Activated naive CD8-positive, alpha-beta T cell treated with anti-CD3 and anti-CD28 coated beads for 36 hours (primary cell): ENCODE measurements around the gene SKI. TPM values are rescaled to one million over a fixed set of nuclear protein-coding genes. Genes with fewer than 3 reads are reported as not detected.
"Not testable (repeated sequence)": the region's sequence is repeated elsewhere in the genome, so short reads cannot be mapped to it uniquely, and the experiment has no call there.

Experiments
- DNase-seq: peaks from one replicate; pipeline ENCODE4 v3.0.0; 2021
- H3K27ac Mint-ChIP-seq: one replicate; pipeline ENCODE4 v1.8.0; 2022; ENCODE audit warnings: mild to moderate bottlenecking, moderate library complexity, mixed read lengths
- H3K27me3 Mint-ChIP-seq: one replicate; pipeline ENCODE4 v1.8.0; 2022; ENCODE audit warnings: mild to moderate bottlenecking, mixed read lengths
- H3K36me3 Mint-ChIP-seq: one replicate; pipeline ENCODE4 v1.8.0; 2021; ENCODE audit warnings: mild to moderate bottlenecking, mixed read lengths
- H3K4me1 Mint-ChIP-seq: one replicate; pipeline ENCODE4 v1.8.0; 2021; ENCODE audit warnings: mixed read lengths
- H3K4me3 Mint-ChIP-seq: one replicate; pipeline ENCODE4 v1.8.0; 2022; ENCODE audit warnings: mild to moderate bottlenecking, moderate library complexity, mixed read lengths
- H3K9me3 Mint-ChIP-seq: one replicate; pipeline ENCODE4 v1.8.0; 2022; ENCODE audit warnings: mixed read lengths
- total RNA-seq, 2 experiments: library from RNA; stranded (reverse); gene quantifications; one replicate each; pipeline ENCODE4 v1.2.3, GENCODE V29; 2021

Gene SKI
- total RNA-seq, 2 experiments from 2014 or later, result 25.4 to 27.3 TPM

DNA sequence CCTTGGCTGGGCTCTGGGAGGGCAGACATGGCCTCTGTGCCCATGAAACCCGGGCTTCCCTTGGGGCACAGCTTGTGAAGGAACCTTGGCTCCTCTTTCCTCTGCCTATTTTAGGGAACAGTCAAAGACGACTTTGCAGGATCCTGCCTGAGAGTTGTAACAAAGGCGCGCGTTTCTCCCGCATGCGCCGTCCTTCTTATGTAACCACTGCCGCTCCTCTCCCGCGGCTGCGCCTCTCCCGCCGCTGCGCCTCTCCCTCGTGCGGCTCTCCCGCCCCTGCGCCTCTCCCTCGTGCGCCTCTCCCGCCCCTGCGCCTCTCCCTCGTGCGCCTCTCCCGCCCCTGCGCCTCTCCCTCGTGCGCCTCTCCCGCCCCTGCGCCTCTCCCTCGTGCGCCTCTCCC is 103.5 kb downstream of the SKI start:
- DNase-seq, H3K36me3 Mint-ChIP-seq, H3K9me3 Mint-ChIP-seq, H3K4me3 Mint-ChIP-seq, H3K27me3 Mint-ChIP-seq, H3K27ac Mint-ChIP-seq, H3K4me1 Mint-ChIP-seq: not testable (repeated sequence)

DNA sequence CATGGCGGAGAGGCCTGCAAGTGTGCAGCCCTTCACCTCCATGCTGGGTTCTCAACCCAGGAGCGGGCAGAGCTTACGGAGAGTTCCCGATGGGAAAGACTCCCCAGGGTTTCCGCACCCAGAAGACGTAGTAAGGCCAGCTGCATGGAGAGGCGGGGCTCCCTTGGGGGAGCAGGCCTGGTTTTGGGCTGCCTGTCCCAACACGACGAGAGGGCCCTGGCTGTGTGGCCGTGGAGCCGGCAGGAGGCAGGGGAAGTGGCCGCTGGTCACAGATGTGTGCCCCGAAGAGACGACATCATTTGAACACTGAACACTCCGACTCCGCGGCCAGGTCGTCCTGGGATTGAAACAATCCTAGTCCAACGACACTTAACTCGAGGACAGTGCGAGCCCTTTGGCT is 106.2 kb downstream of the SKI start:
- Mint-ChIP-seq H3K36me3 (no peaks in the 10 kb centered on the region), H3K9me3 (no peaks in the 10 kb centered on the region), H3K27ac (no peak overlapping the region), H3K4me1 (no peaks in the 10 kb centered on the region), H3K4me3 (no peak overlapping the region), H3K27me3 (no peaks in the 10 kb centered on the region)
- DNase-seq, result no peak

DNA sequence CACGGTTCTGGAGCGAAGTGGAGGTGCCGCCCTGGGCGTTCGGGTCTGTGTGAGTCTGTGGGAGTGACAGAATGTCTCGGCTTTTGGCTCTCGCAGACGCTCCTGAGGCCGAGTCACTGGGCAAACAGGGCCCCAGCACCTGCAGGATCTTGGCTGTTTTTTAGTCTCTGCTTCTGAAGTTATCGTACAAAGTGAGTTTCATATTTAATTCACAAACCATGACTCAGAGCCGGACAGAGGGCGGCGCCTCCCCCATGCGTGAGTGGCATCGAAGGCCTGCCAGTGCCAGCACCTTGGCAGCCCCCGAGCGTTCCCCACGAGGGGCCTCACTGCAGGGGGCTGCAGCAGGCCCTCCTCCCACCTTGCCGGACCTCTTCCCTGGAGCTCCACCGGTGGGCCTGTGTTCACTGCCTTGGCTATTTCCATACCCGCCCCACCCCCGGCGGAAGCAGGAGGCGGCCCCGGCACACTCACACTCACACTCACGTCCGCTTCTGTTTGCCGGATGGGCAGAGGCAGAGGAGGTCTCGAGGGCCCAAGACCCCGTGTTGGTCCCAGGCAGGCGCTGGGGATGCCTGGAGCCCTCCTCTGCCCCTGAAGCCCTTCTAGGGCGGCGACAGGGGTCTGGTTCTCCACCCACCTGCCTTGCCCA is 106.9 kb downstream of the SKI start:
- Mint-ChIP-seq H3K4me3 (no peak overlapping the region), H3K4me1 (no peaks in the 10 kb centered on the region), H3K36me3 (no peaks in the 10 kb centered on the region), H3K27me3 (no peaks in the 10 kb centered on the region), H3K27ac (no peak overlapping the region), H3K9me3 (no peaks in the 10 kb centered on the region)
- no peak for DNase-seq

DNA sequence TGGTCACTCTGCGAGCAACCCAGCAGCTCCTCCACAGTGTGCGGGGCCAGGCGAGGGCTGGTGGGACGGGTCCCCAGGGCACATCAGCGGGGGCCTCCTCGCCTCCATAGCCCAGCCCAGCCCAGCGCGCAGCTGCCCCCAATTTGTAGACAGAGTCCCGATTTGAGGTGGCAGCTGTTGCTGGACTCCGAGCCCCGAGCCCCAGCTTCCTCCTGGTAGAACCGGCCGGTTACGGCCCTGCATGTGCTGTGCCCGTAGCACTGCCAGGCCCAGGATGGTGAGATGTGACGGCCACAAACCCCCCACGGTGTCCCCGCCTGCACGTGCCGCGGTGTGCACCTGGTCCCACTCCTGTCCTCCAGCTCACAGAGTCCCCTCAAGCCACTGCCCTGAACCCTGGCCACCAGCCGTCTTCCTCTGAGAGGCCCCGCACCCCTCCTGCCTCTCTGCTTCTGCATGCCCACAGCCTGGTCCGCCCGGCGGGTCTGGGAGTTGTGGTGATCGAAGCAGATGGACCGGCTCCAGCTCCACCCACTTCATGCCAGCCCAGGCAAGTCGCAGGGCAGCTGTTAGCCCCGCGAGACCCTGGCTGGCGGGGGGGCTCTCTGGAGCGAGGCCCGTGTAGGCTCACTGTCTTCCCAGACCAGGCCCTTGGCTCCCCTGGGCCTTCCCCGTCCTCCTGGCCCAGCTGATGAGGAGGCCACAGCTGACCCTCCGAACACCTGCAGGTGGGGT is 107.8 kb downstream of the SKI start:
- H3K27me3 Mint-ChIP-seq, result no peaks in the 10 kb centered on the region
- H3K27ac Mint-ChIP-seq, result no peak overlapping the region
- H3K9me3 Mint-ChIP-seq, result no peaks in the 10 kb centered on the region
- H3K4me3 Mint-ChIP-seq, result no peak overlapping the region
- no peaks in the 10 kb centered on the region for H3K36me3 Mint-ChIP-seq
- no peaks in the 10 kb centered on the region for H3K4me1 Mint-ChIP-seq
- no peak for DNase-seq

DNA sequence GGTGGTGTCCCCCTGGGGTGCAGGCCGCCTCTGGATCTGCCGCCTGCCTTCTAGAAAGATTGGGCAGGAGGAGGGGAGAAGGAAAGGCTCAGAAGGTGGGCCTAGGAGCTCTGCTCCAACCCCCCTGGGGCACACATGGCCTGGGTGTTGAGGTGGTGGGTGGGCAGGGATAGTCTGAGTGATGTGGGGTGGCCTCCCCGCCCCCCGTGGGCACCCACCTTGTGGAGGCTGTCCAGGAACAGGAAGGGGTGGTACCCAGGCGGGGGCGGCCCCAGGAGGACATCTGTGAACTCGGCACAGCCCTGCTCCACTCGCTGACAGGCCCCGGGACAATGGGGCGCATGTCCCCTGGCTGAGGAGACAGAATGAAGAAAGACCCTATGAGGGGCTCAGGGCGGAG is 108.4 kb downstream of the SKI start:
- Mint-ChIP-seq H3K27me3 (no peaks in the 10 kb centered on the region), H3K4me3 (no peak overlapping the region), H3K9me3 (no peaks in the 10 kb centered on the region), H3K4me1 (no peaks in the 10 kb centered on the region), H3K27ac (no peak overlapping the region), H3K36me3 (no peaks in the 10 kb centered on the region)
- no peak for DNase-seq

DNA sequence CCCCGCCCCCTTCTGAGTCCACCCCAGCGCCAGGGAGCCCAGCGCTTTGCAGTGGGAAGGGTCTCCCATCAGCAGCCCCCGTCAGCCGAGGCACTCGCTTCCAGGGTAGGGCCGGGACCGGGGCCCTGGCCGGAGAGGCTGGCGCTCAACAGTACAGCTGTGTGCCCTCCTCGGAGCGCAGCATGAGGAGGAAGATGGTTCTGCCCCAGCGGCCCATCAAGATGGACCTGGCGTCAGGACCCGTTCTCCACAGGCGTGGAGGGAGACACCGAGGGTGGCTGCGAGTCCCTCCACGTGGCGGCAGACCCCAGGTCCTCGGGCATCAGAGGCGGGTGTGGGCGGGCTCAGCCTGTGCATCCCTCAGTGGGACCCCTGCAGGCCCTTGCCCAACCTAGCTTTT is 109.0 kb downstream of the SKI start:
- no peak for DNase-seq
- H3K27me3 Mint-ChIP-seq, result no peaks in the 10 kb centered on the region
- no peaks in the 10 kb centered on the region for H3K9me3 Mint-ChIP-seq
- no peaks in the 10 kb centered on the region for H3K4me1 Mint-ChIP-seq
- H3K27ac Mint-ChIP-seq, result no peak overlapping the region
- no peaks in the 10 kb centered on the region for H3K36me3 Mint-ChIP-seq
- no peak overlapping the region for H3K4me3 Mint-ChIP-seq

DNA sequence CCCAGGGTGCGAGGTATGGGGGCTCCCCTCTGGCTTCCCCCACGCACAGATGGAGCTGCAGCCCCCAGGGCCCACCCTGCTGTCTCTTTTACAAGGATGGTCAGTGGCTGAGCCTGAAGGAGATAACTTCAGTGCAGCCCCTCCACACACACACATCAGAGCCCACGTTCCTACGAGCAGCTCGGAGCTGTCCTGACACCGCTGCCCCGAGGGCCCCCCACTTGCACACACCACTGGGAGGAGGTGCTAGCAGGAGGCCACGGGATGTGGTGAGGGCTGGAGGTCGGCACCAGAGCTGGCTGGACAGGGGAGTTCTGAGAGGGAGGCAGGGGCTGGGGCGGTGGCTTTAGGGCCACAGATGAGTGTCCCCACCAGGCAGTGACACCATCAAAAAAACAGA is 109.4 kb downstream of the SKI start:
- no peaks in the 10 kb centered on the region for H3K9me3 Mint-ChIP-seq
- H3K27me3 Mint-ChIP-seq, result no peaks in the 10 kb centered on the region

DNA sequence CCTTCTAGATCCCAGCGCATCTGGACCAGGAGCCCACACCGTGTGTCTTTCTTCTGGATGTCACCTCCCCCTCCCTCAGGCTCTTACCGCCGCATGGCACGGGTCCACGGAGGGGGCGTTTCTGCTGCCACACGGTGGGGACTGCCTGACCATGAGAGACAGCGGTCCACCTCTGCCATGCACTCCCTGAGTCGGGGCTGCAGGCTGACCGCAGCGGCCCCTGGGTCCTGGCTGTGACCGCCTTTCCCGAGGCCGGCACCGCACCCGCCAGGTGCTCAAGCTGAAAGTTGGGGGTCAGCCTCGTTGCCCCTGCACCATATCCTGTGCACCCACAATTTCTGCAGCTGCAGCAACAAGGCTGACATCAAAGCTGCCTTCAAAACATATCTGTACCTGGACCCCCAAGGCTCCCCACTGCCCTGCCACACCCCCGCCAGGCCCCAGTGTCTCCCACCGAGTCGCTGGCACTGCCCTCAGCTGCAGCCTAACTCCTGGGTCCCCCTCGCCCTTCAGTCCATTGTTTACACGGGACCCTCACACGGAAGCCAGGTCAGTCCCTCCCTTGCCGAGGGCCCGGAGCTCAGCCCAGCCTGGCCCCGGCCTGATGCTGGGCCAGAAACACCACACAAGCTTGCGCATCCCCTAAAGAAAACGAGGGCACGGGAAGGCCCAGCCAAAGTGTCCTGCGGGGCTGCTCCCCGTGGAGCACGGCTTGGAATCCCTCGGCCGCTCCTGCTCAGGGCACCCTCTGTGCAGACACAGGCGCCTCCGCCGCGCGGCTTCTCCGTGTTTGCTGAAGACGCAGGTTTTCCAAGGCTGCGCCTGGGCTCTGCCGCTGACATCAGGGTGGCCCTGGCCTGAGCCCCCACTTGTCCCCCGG is 111.3 kb downstream of the SKI start:
- H3K27ac Mint-ChIP-seq, result no peak overlapping the region

More for the DNA sequence above, 109.4 kb downstream of the SKI start:
- Mint-ChIP-seq H3K4me3 (no peak overlapping the region), H3K27ac (no peak overlapping the region), H3K36me3 (no peaks in the 10 kb centered on the region), H3K4me1 (no peaks in the 10 kb centered on the region)
- DNase-seq, result no peak

DNA sequence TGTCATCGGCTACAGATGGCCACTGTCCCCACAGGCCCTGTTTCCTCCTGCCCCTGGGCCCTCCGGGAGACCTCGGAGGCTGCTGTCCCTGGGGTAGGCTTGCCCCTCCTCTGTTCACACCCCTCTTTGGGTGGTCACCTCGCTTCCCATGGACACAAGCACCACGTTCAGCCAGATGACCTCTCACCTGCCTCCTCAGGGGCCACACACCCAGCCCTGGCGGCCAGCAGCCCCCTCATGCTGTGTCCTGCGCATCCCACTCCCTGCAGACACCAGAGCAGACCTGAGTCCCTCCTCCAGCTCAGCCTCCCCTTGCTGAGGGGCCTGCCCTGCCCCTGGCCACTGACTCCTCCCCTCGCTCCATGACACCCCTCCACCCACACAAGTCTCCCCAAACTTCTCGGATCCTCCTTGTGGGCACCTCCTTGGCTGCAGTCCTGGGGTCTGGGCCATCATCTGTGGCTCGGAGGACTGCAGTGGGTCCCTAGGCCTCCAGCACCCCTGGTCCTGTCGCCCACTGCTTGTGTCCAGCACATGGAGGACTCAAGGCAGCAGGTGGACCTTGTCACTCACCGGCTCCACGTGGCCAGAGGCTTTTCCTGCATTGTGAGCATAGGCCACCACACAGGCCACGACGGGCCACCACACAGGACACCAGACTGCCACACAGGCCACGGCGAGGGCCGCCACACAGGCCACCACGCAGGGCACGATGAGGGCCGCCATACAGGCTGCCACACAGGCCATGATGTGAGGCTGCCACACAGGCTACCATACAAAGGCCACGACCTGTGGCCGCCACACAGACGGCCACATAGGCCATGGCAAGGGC is 112.2 kb downstream of the SKI start:
- DNase-seq, result no peak
- no peak overlapping the region for H3K27ac Mint-ChIP-seq
- no peak overlapping the region for H3K4me3 Mint-ChIP-seq
- H3K9me3 Mint-ChIP-seq, result no peaks in the 10 kb centered on the region
- H3K27me3 Mint-ChIP-seq, result no peaks in the 10 kb centered on the region
- H3K4me1 Mint-ChIP-seq, result no peaks in the 10 kb centered on the region
- no peaks in the 10 kb centered on the region for H3K36me3 Mint-ChIP-seq

More for the DNA sequence above, 111.3 kb downstream of the SKI start:
- Mint-ChIP-seq H3K4me3 (no peak overlapping the region), H3K36me3 (no peaks in the 10 kb centered on the region), H3K4me1 (no peaks in the 10 kb centered on the region), H3K27me3 (no peaks in the 10 kb centered on the region), H3K9me3 (no peaks in the 10 kb centered on the region)
- DNase-seq, result no peak

DNA sequence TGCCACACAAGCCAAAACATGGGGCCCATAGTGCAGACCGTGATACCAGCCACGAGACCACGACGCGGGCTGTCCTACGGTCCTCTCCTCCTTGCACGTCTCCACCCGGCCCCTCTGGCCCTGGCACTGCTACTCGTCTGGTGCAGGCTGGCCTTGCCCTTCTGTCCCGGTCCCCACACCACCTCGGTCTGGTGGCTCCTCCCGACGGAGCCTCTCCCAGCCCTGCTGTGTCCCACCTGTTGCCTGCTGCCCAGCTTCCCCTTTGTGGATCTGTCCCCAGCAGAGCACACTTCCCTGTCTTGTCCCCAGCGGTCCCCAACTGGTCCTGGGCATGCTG is 112.8 kb downstream of the SKI start:
- H3K9me3 Mint-ChIP-seq, result no peaks in the 10 kb centered on the region
- H3K4me3 Mint-ChIP-seq, result no peak overlapping the region
- H3K27ac Mint-ChIP-seq, result no peak overlapping the region
- H3K36me3 Mint-ChIP-seq, result no peaks in the 10 kb centered on the region
- no peak for DNase-seq
- no peaks in the 10 kb centered on the region for H3K4me1 Mint-ChIP-seq
- no peaks in the 10 kb centered on the region for H3K27me3 Mint-ChIP-seq

DNA sequence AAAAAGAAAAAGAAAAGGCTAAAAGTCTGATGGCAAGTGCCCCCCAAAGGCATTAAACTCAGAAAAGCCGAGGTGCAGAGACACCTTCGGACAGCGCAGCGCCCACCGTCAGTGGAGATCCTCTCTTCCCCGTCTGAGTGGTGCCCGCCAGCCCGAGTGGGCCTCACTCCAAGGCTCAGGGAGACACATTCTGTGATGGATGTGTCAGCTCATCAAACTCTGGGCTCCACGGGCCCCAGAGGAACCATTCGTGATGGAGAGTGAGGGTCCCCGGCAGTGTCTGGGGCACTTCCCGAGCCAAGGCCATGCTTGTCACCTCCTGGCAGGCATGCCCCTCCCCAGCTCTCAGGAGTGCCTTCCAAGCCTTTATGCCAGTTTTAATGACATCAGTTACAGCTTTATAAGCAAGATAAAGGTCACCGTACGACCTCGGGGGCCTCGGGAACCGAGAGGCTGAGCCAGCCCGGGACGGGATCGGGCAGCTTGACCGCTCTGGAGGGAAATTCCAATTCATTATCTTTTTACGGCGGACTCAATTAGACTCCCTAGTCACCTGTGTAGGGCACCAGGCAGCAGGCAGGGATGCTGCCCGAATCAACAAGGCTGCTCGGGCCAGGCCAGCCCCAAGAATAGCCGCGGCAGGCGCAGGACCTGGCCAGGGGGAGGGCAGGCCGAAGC is 113.7 kb downstream of the SKI start:
- no peaks in the 10 kb centered on the region for H3K36me3 Mint-ChIP-seq

DNA sequence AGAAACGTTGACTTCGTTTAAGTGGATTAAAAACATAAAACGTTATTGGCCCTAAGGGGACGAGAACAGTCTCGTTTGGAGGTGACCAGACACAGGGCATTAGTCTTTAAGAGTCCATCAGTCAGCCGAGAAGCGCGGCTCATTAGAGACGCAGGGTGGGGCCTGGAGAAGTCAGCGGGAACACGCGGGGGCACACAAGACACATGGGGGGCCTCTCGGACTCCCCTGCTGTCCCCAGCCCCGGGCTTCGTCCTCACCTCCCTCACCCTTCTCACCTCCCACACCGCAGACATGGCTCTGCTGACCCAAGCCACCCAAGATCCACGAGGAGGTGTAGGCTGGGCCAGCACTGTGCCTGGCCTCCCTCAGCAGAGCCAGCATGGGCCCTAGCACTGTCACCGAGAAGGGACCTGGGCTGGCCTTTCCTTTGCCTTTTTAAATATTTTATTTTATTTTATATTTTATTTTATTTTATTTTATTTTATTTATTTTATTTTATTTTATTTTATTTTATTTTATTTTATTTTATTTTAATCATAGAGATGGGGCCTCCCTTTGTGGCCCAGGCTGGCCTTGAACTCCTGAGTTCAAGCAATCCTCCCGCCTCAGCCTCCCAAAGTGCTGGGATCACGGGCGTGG is 114.4 kb downstream of the SKI start:
- Mint-ChIP-seq H3K27ac (no peak overlapping the region), H3K36me3 (no peaks in the 10 kb centered on the region), H3K27me3 (no peaks in the 10 kb centered on the region), H3K4me3 (no peak overlapping the region), H3K4me1 (no peaks in the 10 kb centered on the region), H3K9me3 (no peaks in the 10 kb centered on the region)
- no peak for DNase-seq

More for the DNA sequence above, 113.7 kb downstream of the SKI start:
- Mint-ChIP-seq H3K9me3 (no peaks in the 10 kb centered on the region), H3K4me1 (no peaks in the 10 kb centered on the region), H3K4me3 (no peak overlapping the region), H3K27ac (no peak overlapping the region), H3K27me3 (no peaks in the 10 kb centered on the region)
- DNase-seq, result no peak

DNA sequence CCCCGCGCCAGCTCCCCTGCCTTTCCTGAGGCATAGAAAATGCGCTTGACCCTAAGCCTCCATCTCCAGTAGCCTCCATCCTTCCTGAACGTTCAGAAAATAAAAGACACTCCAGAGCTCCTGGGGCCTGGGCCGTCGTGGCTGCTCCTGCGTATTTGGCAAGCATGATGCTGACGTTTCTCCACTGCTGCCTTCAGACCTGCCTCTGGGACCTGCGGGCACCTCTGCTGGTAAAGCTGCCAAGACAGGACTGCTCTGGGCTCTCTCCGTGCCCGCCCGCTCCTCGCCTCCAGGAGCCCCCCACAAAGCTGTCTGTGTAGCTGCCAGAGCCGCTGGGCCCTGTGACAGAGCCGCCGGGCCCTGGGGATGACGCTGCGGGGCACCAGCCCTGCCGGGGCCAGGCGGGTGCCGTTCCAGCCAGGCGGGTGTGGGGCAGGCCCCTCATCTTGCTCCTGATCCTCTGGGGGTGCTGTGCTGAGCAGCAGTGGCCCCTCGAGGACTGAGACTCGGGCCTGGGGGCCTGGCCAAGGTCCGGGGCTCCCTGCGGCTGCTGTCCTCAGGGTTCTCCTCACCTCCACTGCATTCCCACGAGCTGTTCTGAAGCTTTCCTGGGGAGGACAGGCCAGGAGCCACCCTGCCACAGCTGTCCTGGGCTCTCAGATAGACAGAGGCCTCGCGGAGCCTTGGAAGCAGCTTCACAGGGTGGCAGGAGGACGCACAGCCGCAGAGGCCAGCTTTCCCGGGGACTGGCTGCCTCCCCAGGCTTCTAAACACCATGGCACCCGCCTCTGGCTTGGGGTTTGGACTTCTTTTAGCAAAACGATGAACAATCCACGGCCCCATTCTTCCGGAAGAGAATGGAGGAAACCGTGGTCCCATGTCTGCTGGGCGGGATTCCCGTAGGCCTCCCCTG is 115.2 kb downstream of the SKI start:
- H3K27ac Mint-ChIP-seq, result no peak overlapping the region
- no peaks in the 10 kb centered on the region for H3K27me3 Mint-ChIP-seq
- H3K9me3 Mint-ChIP-seq, result no peaks in the 10 kb centered on the region
- DNase-seq, result no peak
- H3K36me3 Mint-ChIP-seq, result no peaks in the 10 kb centered on the region
- H3K4me3 Mint-ChIP-seq, result no peak overlapping the region
- no peaks in the 10 kb centered on the region for H3K4me1 Mint-ChIP-seq
